Esophagus squamous epithelium (tissue), 4 donors: ENCODE measurements around the gene TNPO1.

Experiments
- CTCF ChIP-seq, 6 experiments: fragments of 450-650 bp in 4 of 6; fragments of 200-600 bp in 2 of 6; sonication (generic) in 2 of 6; IDR thresholded peaks; one replicate each; pipeline ENCODE4 v1.5.1; 2016 to 2019; ENCODE audit warnings: antibody characterized with exemption in 6 of 6, mild to moderate bottlenecking in 4 of 6, moderate library complexity in 4 of 6
- POLR2A ChIP-seq, 4 donors: fragments of 450-650 bp; IDR thresholded peaks; one replicate each; pipeline ENCODE4 v1.6.1; 2017; ENCODE audit warnings: antibody characterized with exemption in 4 of 4, mild to moderate bottlenecking in 4 of 4, moderate library complexity in 3 of 4

GRCh38 chr5:72783354-72783753 lies 33.1 kb upstream of the TNPO1 start:
- TF ChIP-seq CTCF (IDR thresholded peaks at IDR 0.05) (no peak), POLR2A (IDR thresholded peaks at IDR 0.05) (no peak)
